Testis (tissue), 3 donors: ENCODE measurements around the gene HLA-DQB1. TPM values are rescaled to one million over a fixed set of nuclear protein-coding genes. Genes with fewer than 3 reads are reported as not detected.
"Not testable (repeated sequence)": the region's sequence is repeated elsewhere in the genome, so short reads cannot be mapped to it uniquely, and the experiment has no call there.

ENCODE experiments used
- DNase-seq: peaks from one replicate; pipeline ENCODE4 v3.0.0-alpha.2; 2019
- H3K27ac ChIP-seq, 2 donors: fragments of 200-600 bp; sonication (generic); one replicate each; pipeline ENCODE4 v1.5.1; 2019
- H3K27me3 ChIP-seq: fragments of 200-600 bp; sonication (generic); one replicate; pipeline ENCODE4 v1.5.1; 2019
- H3K36me3 ChIP-seq: fragments of 200-600 bp; sonication (generic); one replicate; pipeline ENCODE4 v1.5.1; 2017; ENCODE audit warnings: low read depth; ENCODE audit errors: missing control alignments
- H3K4me1 ChIP-seq: fragments of 200-600 bp; sonication (generic); one replicate; pipeline ENCODE4 v1.5.1; 2019
- H3K4me3 ChIP-seq, 2 donors: fragments of 200-600 bp; sonication (generic); one replicate each; pipeline ENCODE4 v1.5.1; 2017 to 2019
- H3K9me3 ChIP-seq: fragments of 200-600 bp; sonication (generic); one replicate; pipeline ENCODE4 v1.5.1; 2017
- CTCF ChIP-seq, 3 experiments: fragments of 450-650 bp in 2 of 3; fragments of 200-600 bp in 1 of 3; sonication (generic) in 1 of 3; IDR thresholded peaks; one replicate each; pipeline ENCODE4 v1.5.1; 2016 to 2019; ENCODE audit warnings: antibody characterized with exemption in 3 of 3, mild to moderate bottlenecking in 2 of 3, moderate library complexity in 1 of 3
- POLR2A ChIP-seq: fragments of 450-650 bp; IDR thresholded peaks from one replicate; pipeline ENCODE4 v1.6.1; 2017; ENCODE audit warnings: antibody characterized with exemption, mild to moderate bottlenecking, moderate library complexity
- WGBS, 2 donors: methylation state at CpG; one replicate each; pipeline ENCODE4 v1.1.5; 2018; 5-methylcytosine and 5-hydroxymethylcytosine counted together
- intact Hi-C: fragments of 100-400 bp; cut with DNase I; formaldehyde crosslinking; loops from one replicate; pipeline ENCODE4 v1.15.1; 2023; ENCODE audit warnings: low total_unique reads
- polyA plus RNA-seq: library from polyadenylated mRNA; stranded (reverse); fragments of 350-450 nt; fragmentation: Illumina TruSeq; extraction: RNeasy Lipid Tissue Mini Kit (QIAGEN cat#74804); gene quantifications from one replicate; pipeline ENCODE4 v1.2.3, GENCODE V29; 2014; ENCODE audit warnings: low read depth, low replicate concordance; ENCODE audit not compliant: insufficient read depth
- total RNA-seq, 2 donors: library from RNA; depleted of rRNA; stranded (reverse); fragments of >200 nt; gene quantifications; one replicate each; pipeline ENCODE4 v1.2.3, GENCODE V29; 2016

HLA-DQB1 gene
- total and polyA plus RNA-seq, 3 donors from 2014 or later: 0.08 to 7.7 (median 1.7) TPM

GRCh38 chr6:32638532-32639219 lies 27.8 kb downstream of the HLA-DQB1 start:
- 37 to 64% methylated on average over 5 to 9 of the region's 9 CpGs for WGBS, 2 donors
- intact Hi-C loops: no loop called here
- no peak for TF ChIP-seq POLR2A
- no peak for TF ChIP-seq CTCF (IDR thresholded peaks at IDR 0.05)
- Histone ChIP-seq H3K27ac (no peak overlapping the region), H3K4me3 (no peak overlapping the region), H3K27me3 (no peaks in the 10 kb centered on the region), H3K36me3 (no peaks in the 10 kb centered on the region), H3K9me3 (no peaks in the 10 kb centered on the region), H3K4me1 (no peaks in the 10 kb centered on the region)
- no peak for DNase-seq

- Histone ChIP-seq H3K36me3 (no peaks in the 10 kb centered on the region), H3K9me3 (no peaks in the 10 kb centered on the region), H3K4me1 (no peaks in the 10 kb centered on the region), H3K4me3 (no peak overlapping the region), H3K27me3 (no peaks in the 10 kb centered on the region), H3K27ac (no peak overlapping the region)
- intact Hi-C loops: no loop called here
- no peak for DNase-seq
- TF ChIP-seq POLR2A: no peak
- no peak for TF ChIP-seq CTCF (IDR thresholded peaks at IDR 0.05)
- WGBS, 2 donors: 32 to 78% methylated on average over 3 of the region's 3 CpGs
Measured at GRCh38 chr6:32637883-32638282, 28.6 kb downstream of the HLA-DQB1 start.

GRCh38 chr6:32637219-32637880 lies 29.1 kb downstream of the HLA-DQB1 start, which contains the start of gene HLA-DQA1:
HLA-DQA1 (plus strand) TSS chr6:32637406; CDS start chr6:32637459, 53 bp downstream.
- H3K4me3 ChIP-seq: no peak within 1 kb of the TSS

GRCh38 chr6:32635526-32636123 lies 30.8 kb downstream of the HLA-DQB1 start:
- Histone ChIP-seq H3K36me3 (no peaks in the 10 kb centered on the region), H3K4me1 (no peaks in the 10 kb centered on the region), H3K27ac (no peak overlapping the region), H3K4me3 (no peak overlapping the region), H3K9me3 (no peaks in the 10 kb centered on the region), H3K27me3 (no peaks in the 10 kb centered on the region)
- 36 to 38% methylated on average over 2 of the region's 2 CpGs for WGBS, 2 donors
- TF ChIP-seq CTCF (IDR thresholded peaks at IDR 0.05): no peak
- no peak for TF ChIP-seq POLR2A
- DNase-seq: no peak
- intact Hi-C loops: no loop called here

More at GRCh38 chr6:32637219-32637880, 29.1 kb downstream of the HLA-DQB1 start, which contains the start of gene HLA-DQA1:
- intact Hi-C loops: no loop called here
- Histone ChIP-seq H3K27ac (no peak within 1 kb of the TSS), H3K9me3 (no peaks in the 10 kb centered on the region), H3K4me1 (no peaks in the 10 kb centered on the region), H3K36me3 (no peaks in the 10 kb centered on the region), H3K27me3 (no peaks in the 10 kb centered on the region)
- no peak for TF ChIP-seq POLR2A
- no peak for TF ChIP-seq CTCF (IDR thresholded peaks at IDR 0.05)
- 22 to 44% methylated on average over 7 of the region's 7 CpGs for WGBS, 2 donors
- peak; percentile 21 for DNase-seq

GRCh38 chr6:32629793-32630192 lies 36.7 kb downstream of the HLA-DQB1 start:
- H3K9me3 ChIP-seq, H3K27ac ChIP-seq, intact Hi-C loops, H3K27me3 ChIP-seq, H3K4me3 ChIP-seq, DNase-seq, H3K36me3 ChIP-seq, H3K4me1 ChIP-seq: not testable (repeated sequence)
- 60 to 86% methylated on average over 1 to 13 of the region's 13 CpGs for WGBS, 2 donors
